ENCODE measurements around the gene B3GALT5.
"Not testable (repeated sequence)": the region's sequence is repeated elsewhere in the genome, so short reads cannot be mapped to it uniquely, and the experiment has no call there.

B3GALT5 gene

GRCh38 chr21:39666681-39667315, 54.1 kb downstream of the B3GALT5 start:
- DNase-seq (ENCODE audit: low read depth) = no peak

- DNase-seq (ENCODE audit: low read depth) = no peak
Observed at GRCh38 chr21:39667353-39667891, 54.7 kb downstream of the B3GALT5 start.

GRCh38 chr21:39668369-39668768, 55.6 kb downstream of the B3GALT5 start:
- no peak for DNase-seq (ENCODE audit: low read depth)

- DNase-seq (ENCODE audit: low read depth) = no peak
Observed at GRCh38 chr21:39669485-39669884, 56.7 kb downstream of the B3GALT5 start.

GRCh38 chr21:39669976-39670661, 57.4 kb downstream of the B3GALT5 start:
- DNase-seq (ENCODE audit: low read depth) = no peak

GRCh38 chr21:39670701-39671100, 58.0 kb downstream of the B3GALT5 start:
- DNase-seq (ENCODE audit: low read depth) = no peak

- DNase-seq (ENCODE audit: low read depth) = no peak
Observed at GRCh38 chr21:39671986-39672385, 59.2 kb downstream of the B3GALT5 start.

GRCh38 chr21:39673163-39673562, 60.4 kb downstream of the B3GALT5 start:
- no peak for DNase-seq (ENCODE audit: low read depth)

- DNase-seq (ENCODE audit: low read depth) = no peak
Observed at GRCh38 chr21:39673736-39674135, 61.0 kb downstream of the B3GALT5 start.

GRCh38 chr21:39674801-39675200, 62.1 kb downstream of the B3GALT5 start:
- no peak for DNase-seq (ENCODE audit: low read depth)

GRCh38 chr21:39675590-39675989, 62.9 kb downstream of the B3GALT5 start:
- DNase-seq (ENCODE audit: low read depth) = no peak

GRCh38 chr21:39675993-39676661, 63.4 kb downstream of the B3GALT5 start:
- no peak for DNase-seq (ENCODE audit: low read depth)

GRCh38 chr21:39680216-39680615, 67.5 kb downstream of the B3GALT5 start:
- DNase-seq (ENCODE audit: low read depth) = no peak

GRCh38 chr21:39681257-39681656, 68.5 kb downstream of the B3GALT5 start:
- no peak for DNase-seq (ENCODE audit: low read depth)

GRCh38 chr21:39681845-39682244, 69.1 kb downstream of the B3GALT5 start:
- no peak for DNase-seq (ENCODE audit: low read depth)

GRCh38 chr21:39685236-39685635, 72.5 kb downstream of the B3GALT5 start:
- DNase-seq (ENCODE audit: low read depth) = no peak

- no peak for DNase-seq (ENCODE audit: low read depth)
Observed at GRCh38 chr21:39685991-39686390, 73.3 kb downstream of the B3GALT5 start.

GRCh38 chr21:39686646-39687468, 74.1 kb downstream of the B3GALT5 start:
- DNase-seq (ENCODE audit: low read depth) = no peak

GRCh38 chr21:39688010-39688409, 75.3 kb downstream of the B3GALT5 start:
- no peak for DNase-seq (ENCODE audit: low read depth)

GRCh38 chr21:39689860-39690259, 77.1 kb downstream of the B3GALT5 start:
- not testable (repeated sequence) for DNase-seq (ENCODE audit: low read depth)

- no peak for DNase-seq (ENCODE audit: low read depth)
Observed at GRCh38 chr21:39690454-39690853, 77.7 kb downstream of the B3GALT5 start.

GRCh38 chr21:39694750-39695149, 82.0 kb downstream of the B3GALT5 start:
- DNase-seq (ENCODE audit: low read depth) = no peak
